ENCODE measurements around the gene HOXD1. TPM values are rescaled to one million over a fixed set of nuclear protein-coding genes. Genes with fewer than 3 reads are reported as not detected.

Gene HOXD1
- polyA plus RNA-seq, 4 donors = 7.8 to 13.2 (median 11.7) TPM

DNA sequence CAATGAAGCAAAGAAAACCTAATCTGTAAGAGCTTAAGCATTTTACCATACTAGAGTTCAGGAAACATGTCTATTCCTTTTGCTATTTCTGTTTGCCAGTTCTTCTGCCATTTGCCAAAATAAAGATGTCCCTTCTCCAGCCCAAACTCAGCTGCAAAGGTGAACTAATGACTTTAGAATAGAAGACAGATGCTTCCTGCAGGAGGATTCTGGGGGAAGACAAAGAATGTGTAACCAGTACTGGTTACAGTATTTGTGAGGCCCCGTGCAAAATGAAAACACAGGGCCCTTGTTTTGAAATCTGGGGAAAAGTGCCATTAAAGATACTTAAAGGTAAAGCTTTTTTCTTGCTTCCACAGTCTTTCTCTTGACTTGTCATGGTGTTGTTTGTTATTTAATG lies 46.5 kb downstream of the HOXD1 start:
- DNase-seq (ENCODE audit: low read depth in 4 of 4, low spot score in 3 of 4) = no peak

- no peak for DNase-seq (ENCODE audit: low read depth in 4 of 4, low spot score in 3 of 4)
Measured at GRCh38 chr2:176237456-176237855, 49.0 kb downstream of the HOXD1 start.

DNA sequence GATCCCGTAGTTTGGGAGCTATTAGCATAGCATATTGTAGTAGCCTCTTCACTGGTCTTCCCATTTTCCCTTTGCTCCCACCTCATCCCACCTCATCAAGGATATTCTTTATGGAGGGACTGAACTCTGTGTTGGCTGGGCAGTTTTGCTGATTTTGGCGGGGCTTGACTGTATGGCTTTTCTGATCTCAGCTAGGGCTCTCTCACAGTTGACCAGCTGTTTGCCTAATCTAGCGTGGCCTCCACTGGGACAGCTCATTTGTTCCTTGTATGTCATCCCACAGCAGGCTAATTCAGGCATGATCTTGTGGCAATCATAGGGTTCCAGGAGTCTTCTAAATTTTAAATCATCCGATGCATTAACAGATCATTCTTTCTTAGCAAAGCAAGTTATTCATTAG lies 50.6 kb downstream of the HOXD1 start:
- DNase-seq (ENCODE audit: low read depth in 4 of 4, low spot score in 3 of 4) = no peak

- DNase-seq (ENCODE audit: low read depth in 4 of 4, low spot score in 3 of 4) = no peak
Measured at GRCh38 chr2:176240301-176240700, 51.8 kb downstream of the HOXD1 start.

Other genes with a start within 250 kb of the HOXD1 start
- gene LNPK, start 186.4 kb upstream of the HOXD1 start, polyA plus RNA-seq (ENCODE audit: insufficient read length in 4 of 4) = 10 to 100 TPM; 22.5 to 31.1 (median 27.1) TPM
- gene EVX2, start 104.7 kb upstream of the HOXD1 start, polyA plus RNA-seq (ENCODE audit: insufficient read length in 4 of 4) = under 1 TPM in 1 of 4 donors, not detected in 3; 0.04 TPM
- gene HOXD13, start 95.9 kb upstream of the HOXD1 start, polyA plus RNA-seq (ENCODE audit: insufficient read length in 4 of 4) = under 1 TPM; 0.10 to 0.41 (median 0.22) TPM
- gene HOXD12, start 88.9 kb upstream of the HOXD1 start, polyA plus RNA-seq (ENCODE audit: insufficient read length in 4 of 4) = under 1 TPM; 0.20 to 0.35 (median 0.26) TPM
- 10 to 100 TPM; 45.6 to 59.4 (median 58.4) TPM for gene HOXD11, start 81.4 kb upstream of the HOXD1 start, polyA plus RNA-seq (ENCODE audit: insufficient read length in 4 of 4)
- gene HOXD10, start 71.9 kb upstream of the HOXD1 start, polyA plus RNA-seq (ENCODE audit: insufficient read length in 4 of 4) = 100 to 1,000 TPM; 123 to 178 (median 159) TPM
- 10 to 100 TPM; 70.9 to 86.4 (median 74.0) TPM for gene HOXD9, start 65.9 kb upstream of the HOXD1 start, polyA plus RNA-seq (ENCODE audit: insufficient read length in 4 of 4)
- gene HOXD8, start 59.0 kb upstream of the HOXD1 start, polyA plus RNA-seq (ENCODE audit: insufficient read length in 4 of 4) = 100 to 1,000 TPM; 212 to 250 (median 235) TPM
- 10 to 100 TPM; 40.2 to 47.1 (median 41.9) TPM for gene HOXD4, start 37.1 kb upstream of the HOXD1 start, polyA plus RNA-seq (ENCODE audit: insufficient read length in 4 of 4)
- gene HOXD3, start 31.4 kb upstream of the HOXD1 start, polyA plus RNA-seq (ENCODE audit: insufficient read length in 4 of 4) = 10 to 100 TPM; 25.2 to 30.0 (median 26.8) TPM
- 100 to 1,000 TPM in 2 of 4 donors, 10 to 100 TPM in 2; 94.3 to 107 (median 98.4) TPM for gene MTX2, start 80.8 kb downstream of the HOXD1 start, polyA plus RNA-seq (ENCODE audit: insufficient read length in 4 of 4)